Astrocyte (in vitro differentiated cells and primary cell): Measurements from ENCODE around the gene MROH2A. TPM values are rescaled to one million over a fixed set of nuclear protein-coding genes. Genes with fewer than 3 reads are reported as not detected.

Experiments used
- DNase-seq: peaks from one replicate; pipeline ENCODE4 v3.0.0-alpha.2; 2010; ENCODE audit warnings: low read depth
- FAIRE-seq: peaks from 2 replicates; lab custom pipeline; 2011; peaks lifted over from hg19 to GRCh38; lab: Jason Lieb, UNC
- H2AFZ ChIP-seq: 2 replicates; pipeline ENCODE4 v1.6.0; 2012; ENCODE audit warnings: low read depth, low read length, inconsistent platforms
- H3K27ac ChIP-seq: 2 replicates; pipeline ENCODE4 v1.5.1; 2011; ENCODE audit warnings: low read depth, low read length, inconsistent platforms
- H3K27me3 ChIP-seq: 2 replicates; pipeline ENCODE4 v1.6.0; 2011; ENCODE audit warnings: low read length, inconsistent platforms; ENCODE audit not compliant: insufficient read depth
- H3K36me3 ChIP-seq: 2 replicates; pipeline ENCODE4 v1.5.1; 2011; ENCODE audit warnings: low read length, inconsistent platforms; ENCODE audit not compliant: insufficient read depth
- H3K4me1 ChIP-seq: 2 replicates; pipeline ENCODE4 v1.5.1; 2011; ENCODE audit warnings: low read length, inconsistent platforms; ENCODE audit not compliant: insufficient read depth
- H3K4me2 ChIP-seq: 2 replicates; pipeline ENCODE4 v1.6.0; 2012; ENCODE audit warnings: low read length, inconsistent platforms
- H3K4me3 ChIP-seq: 2 replicates; pipeline ENCODE4 v1.5.1; 2011; ENCODE audit warnings: low read depth, mild to moderate bottlenecking, low read length, inconsistent platforms; ENCODE audit not compliant: insufficient read depth
- H3K79me2 ChIP-seq: 2 replicates; pipeline ENCODE4 v1.6.0; 2012; ENCODE audit warnings: mild to moderate bottlenecking, low read length, inconsistent platforms; ENCODE audit not compliant: insufficient read depth
- H3K9ac ChIP-seq: 2 replicates; pipeline ENCODE4 v1.6.0; 2012; ENCODE audit warnings: mild to moderate bottlenecking, low read length, inconsistent platforms
- H3K9me3 ChIP-seq: 2 replicates; pipeline ENCODE4 v1.5.1; 2012; ENCODE audit warnings: low read depth, mild to moderate bottlenecking, low read length, inconsistent platforms; ENCODE audit not compliant: insufficient read depth
- H4K20me1 ChIP-seq: 2 replicates; pipeline ENCODE4 v1.6.0; 2012; ENCODE audit warnings: low read length, inconsistent platforms; ENCODE audit not compliant: insufficient read depth
- H3K27ac Mint-ChIP-seq: one replicate; pipeline ENCODE4 v1.8.0; 2021; ENCODE audit warnings: mild to moderate bottlenecking, mixed read lengths; ENCODE audit not compliant: unreplicated experiment
- H3K27me3 Mint-ChIP-seq: one replicate; pipeline ENCODE4 v1.8.0; 2021; ENCODE audit warnings: low read depth, mixed read lengths; ENCODE audit not compliant: unreplicated experiment
- H3K36me3 Mint-ChIP-seq: one replicate; pipeline ENCODE4 v1.8.0; 2021; ENCODE audit warnings: low read depth, mixed read lengths; ENCODE audit not compliant: unreplicated experiment
- H3K4me1 Mint-ChIP-seq: one replicate; pipeline ENCODE4 v1.8.0; 2021; ENCODE audit warnings: low read depth, mixed read lengths; ENCODE audit not compliant: unreplicated experiment
- H3K4me3 Mint-ChIP-seq: one replicate; pipeline ENCODE4 v1.8.0; 2021; ENCODE audit warnings: mild to moderate bottlenecking, moderate library complexity, mixed read lengths; ENCODE audit not compliant: unreplicated experiment
- H3K9me3 Mint-ChIP-seq: one replicate; pipeline ENCODE4 v1.8.0; 2021; ENCODE audit warnings: mild to moderate bottlenecking, mixed read lengths; ENCODE audit not compliant: unreplicated experiment
- CTCF ChIP-seq: IDR thresholded peaks from 2 replicates; pipeline ENCODE4 v1.5.1; 2011; ENCODE audit warnings: low read depth, mild to moderate bottlenecking, inconsistent platforms, low read length, moderate library complexity; ENCODE audit not compliant: insufficient read depth
- EZH2 ChIP-seq: IDR thresholded peaks from 2 replicates; pipeline ENCODE4 v1.6.1; 2012; ENCODE audit warnings: mild to moderate bottlenecking, low read length, inconsistent platforms; ENCODE audit not compliant: insufficient read depth
- total RNA-seq: library from RNA; stranded (reverse); gene quantifications from 2 replicates; pipeline ENCODE4 v1.2.1, GENCODE V29; 2021

MROH2A gene
- total RNA-seq, 1 donor from 2014 or later = not detected

- H3K9me3 Mint-ChIP-seq = no peaks in the 10 kb centered on the region
- H3K27me3 ChIP-seq = no peaks in the 10 kb centered on the region
- peaks cover 4% of the 10 kb centered on the region for H3K4me1 Mint-ChIP-seq
- H3K36me3 Mint-ChIP-seq = peaks cover 2% of the 10 kb centered on the region
- no peak overlapping the region for H3K27ac ChIP-seq
- peaks cover 81% of the 10 kb centered on the region for H3K79me2 ChIP-seq
- H3K27me3 Mint-ChIP-seq = no peaks in the 10 kb centered on the region
- TF ChIP-seq EZH2 = no peak
- TF ChIP-seq CTCF = no peak
- H4K20me1 ChIP-seq = no peaks in the 10 kb centered on the region
- FAIRE-seq (no peak), DNase-seq (no peak)
- no peaks in the 10 kb centered on the region for H3K9me3 ChIP-seq
- no peak overlapping the region for H3K4me3 Mint-ChIP-seq
- no peak overlapping the region for H3K4me2 ChIP-seq
- no peak overlapping the region for H3K4me3 ChIP-seq
- H3K9ac ChIP-seq = no peak overlapping the region
- no peak overlapping the region for H3K27ac Mint-ChIP-seq
- H2AFZ ChIP-seq = no peak overlapping the region
- peaks cover 8% of the 10 kb centered on the region for H3K36me3 ChIP-seq
- H3K4me1 ChIP-seq = peaks cover 8% of the 10 kb centered on the region
These were observed 73.0 kb downstream of the MROH2A start for GRCh38 chr2:233851169-233851568.

GRCh38 chr2:233852056-233852455 lies 73.9 kb downstream of the MROH2A start:
- H3K79me2 ChIP-seq = peaks cover 73% of the 10 kb centered on the region
- Mint-ChIP-seq H3K27ac (no peak overlapping the region), H3K4me1 (peaks cover 4% of the 10 kb centered on the region), H3K36me3 (peaks cover 2% of the 10 kb centered on the region), H3K27me3 (no peaks in the 10 kb centered on the region), H3K9me3 (no peaks in the 10 kb centered on the region), H3K4me3 (no peak overlapping the region)
- H3K36me3 ChIP-seq = peaks cover 8% of the 10 kb centered on the region
- H3K27ac ChIP-seq = no peak overlapping the region
- peak overlapping the region; percentile 93 for H3K4me2 ChIP-seq
- peak overlapping the region; percentile 77 for H3K4me3 ChIP-seq
- no peaks in the 10 kb centered on the region for H3K9me3 ChIP-seq
- FAIRE-seq (no peak), DNase-seq (no peak)
- TF ChIP-seq EZH2 (no peak), CTCF (no peak)
- peak overlapping the region; percentile 43 for H2AFZ ChIP-seq
- no peaks in the 10 kb centered on the region for H3K27me3 ChIP-seq
- H4K20me1 ChIP-seq = no peaks in the 10 kb centered on the region
- H3K4me1 ChIP-seq = peaks cover 8% of the 10 kb centered on the region
- peak overlapping the region; percentile 87 for H3K9ac ChIP-seq

- DNase-seq = no peak
- Histone ChIP-seq H3K9me3 (no peaks in the 10 kb centered on the region), H4K20me1 (no peaks in the 10 kb centered on the region), H2AFZ (peak overlapping the region; percentile 85), H3K27me3 (no peaks in the 10 kb centered on the region), H3K4me1 (peaks cover 8% of the 10 kb centered on the region), H3K79me2 (peaks cover 60% of the 10 kb centered on the region), H3K27ac (peak overlapping the region; percentile 67), H3K9ac (peak overlapping the region; percentile 87), H3K4me3 (peak overlapping the region; percentile 77), H3K4me2 (peak overlapping the region; percentile 93), H3K36me3 (peaks cover 8% of the 10 kb centered on the region)
- Mint-ChIP-seq H3K27me3 (no peaks in the 10 kb centered on the region), H3K4me1 (peaks cover 4% of the 10 kb centered on the region), H3K36me3 (peaks cover 2% of the 10 kb centered on the region), H3K4me3 (peak overlapping the region; percentile 99), H3K9me3 (no peaks in the 10 kb centered on the region), H3K27ac (no peak overlapping the region)
- no peak for FAIRE-seq
- no peak for TF ChIP-seq EZH2
These were observed 75.2 kb downstream of the MROH2A start for GRCh38 chr2:233853353-233853752.
